ENCODE data around the gene INO80B.

DNA sequence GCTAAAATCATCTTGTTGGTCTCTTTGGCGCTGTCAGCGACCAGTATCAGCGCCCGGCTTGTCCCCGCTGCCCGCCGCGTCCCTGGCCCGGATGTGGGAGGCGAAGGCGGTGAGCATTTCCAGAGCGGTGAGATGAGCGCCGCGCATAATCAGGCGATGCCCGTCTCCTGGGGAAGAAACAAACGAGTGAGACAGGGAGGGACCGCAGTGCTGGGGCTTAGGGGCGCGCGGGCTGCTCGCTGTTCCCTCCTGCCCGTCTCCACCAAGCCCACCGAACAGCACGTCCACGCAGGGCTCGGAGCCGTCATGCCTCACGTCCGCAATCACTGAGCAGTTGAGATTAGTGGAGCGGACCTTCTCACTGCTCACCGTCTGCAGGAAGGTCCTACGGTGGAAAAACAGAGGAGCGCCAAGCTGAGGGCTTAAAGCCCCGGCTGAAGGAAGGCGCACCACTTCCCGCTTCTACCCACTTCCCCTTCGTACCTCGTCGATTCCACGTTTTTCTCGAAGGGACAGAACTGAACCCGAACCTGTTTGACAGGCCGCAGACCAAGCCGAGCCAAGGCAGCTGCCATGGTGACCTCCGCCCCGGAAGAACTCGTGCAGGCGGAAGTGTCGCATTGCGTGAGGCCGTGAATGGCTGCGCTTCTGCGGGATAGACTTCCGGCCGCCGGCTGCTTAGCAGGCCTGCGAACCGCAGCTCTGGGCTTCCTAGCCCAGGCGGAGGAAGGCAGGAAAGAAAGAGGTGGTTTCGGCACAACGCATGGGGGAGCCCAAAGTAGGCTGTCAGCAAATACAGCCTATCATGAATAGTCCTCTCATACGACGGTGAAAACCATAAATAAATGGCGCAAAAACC is 17.4 kb downstream of the INO80B start, which contains the start of gene MRPL53:
- TF ChIP-seq, protein P1, sequence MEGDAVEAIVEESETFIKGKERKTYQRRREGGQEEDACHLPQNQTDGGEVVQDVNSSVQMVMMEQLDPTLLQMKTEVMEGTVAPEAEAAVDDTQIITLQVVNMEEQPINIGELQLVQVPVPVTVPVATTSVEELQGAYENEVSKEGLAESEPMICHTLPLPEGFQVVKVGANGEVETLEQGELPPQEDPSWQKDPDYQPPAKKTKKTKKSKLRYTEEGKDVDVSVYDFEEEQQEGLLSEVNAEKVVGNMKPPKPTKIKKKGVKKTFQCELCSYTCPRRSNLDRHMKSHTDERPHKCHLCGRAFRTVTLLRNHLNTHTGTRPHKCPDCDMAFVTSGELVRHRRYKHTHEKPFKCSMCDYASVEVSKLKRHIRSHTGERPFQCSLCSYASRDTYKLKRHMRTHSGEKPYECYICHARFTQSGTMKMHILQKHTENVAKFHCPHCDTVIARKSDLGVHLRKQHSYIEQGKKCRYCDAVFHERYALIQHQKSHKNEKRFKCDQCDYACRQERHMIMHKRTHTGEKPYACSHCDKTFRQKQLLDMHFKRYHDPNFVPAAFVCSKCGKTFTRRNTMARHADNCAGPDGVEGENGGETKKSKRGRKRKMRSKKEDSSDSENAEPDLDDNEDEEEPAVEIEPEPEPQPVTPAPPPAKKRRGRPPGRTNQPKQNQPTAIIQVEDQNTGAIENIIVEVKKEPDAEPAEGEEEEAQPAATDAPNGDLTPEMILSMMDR (optimal IDR thresholded peaks at IDR 0.05 in 1 of 3, IDR thresholded peaks at IDR 0.05 in 1 of 3, conservative IDR thresholded peaks at IDR 0.05 in 1 of 3; ENCODE audit: extremely low read depth in 1 of 3, insufficient read depth in 2 of 3, low read length in 3 of 3): no peak
- no peak for TF ChIP-seq EZH2 (IDR thresholded peaks at IDR 0.05; ENCODE audit: low read length)

Data from keratinocyte (primary cell).